A549 (cell line): ENCODE data around the gene ZDHHC19.

Experiments
- BHLHE40 ChIP-seq: IDR thresholded peaks from 2 replicates; pipeline ENCODE4 v1.6.1; 2012; ENCODE audit warnings: low read depth, low read length, inconsistent platforms
- CHD4 ChIP-seq: fragments of 200-600 bp; sonication (generic); IDR thresholded peaks from 2 replicates; pipeline ENCODE4 v1.6.1; 2016; ENCODE audit warnings: antibody characterized with exemption, mild to moderate bottlenecking, borderline replicate concordance
- CTCF ChIP-seq: fragments of >200 bp; sonication (Bioruptor Twin); formaldehyde crosslinking; IDR thresholded peaks from 3 replicates; pipeline ENCODE4 v1.5.1; 2016
- EP300 ChIP-seq, 2 experiments: fragments of >200 bp; sonication (Bioruptor Twin); formaldehyde crosslinking; IDR thresholded peaks; 2 replicates in 1 of 2; 3 replicates in 1 of 2; pipeline ENCODE4 v1.6.1; 2016 to 2017
- HDAC2 ChIP-seq: fragments of 200-600 bp; sonication (generic); IDR thresholded peaks from 2 replicates; pipeline ENCODE4 v1.6.1; 2016
- JUN ChIP-seq, 2 experiments: fragments of >200 bp; sonication (Bioruptor Twin); formaldehyde crosslinking; IDR thresholded peaks; 2 replicates in 1 of 2; 3 replicates in 1 of 2; pipeline ENCODE4 v1.6.1; 2016 to 2017
- POLR2A ChIP-seq: IDR thresholded peaks from 2 replicates; pipeline ENCODE4 v1.6.1; 2012; ENCODE audit warnings: mild to moderate bottlenecking, low read length
- SMC3 ChIP-seq: fragments of >200 bp; sonication (Bioruptor Twin); formaldehyde crosslinking; IDR thresholded peaks from 3 replicates; pipeline ENCODE4 v1.6.1; 2018; ENCODE audit warnings: inconsistent platforms
- USF2 ChIP-seq: fragments of 450-650 bp; IDR thresholded peaks from 2 replicates; pipeline ENCODE4 v1.6.1; 2014; ENCODE audit warnings: antibody characterized with exemption
- TF ChIP-seq, protein P1 (sequence below): fragments of 250-450 bp; sonication (Bioruptor Pico); IDR thresholded peaks from 2 replicates; pipeline ENCODE4 v1.5.0; 2020; ENCODE audit warnings: low read depth, mild to moderate bottlenecking, moderate library complexity
- TF ChIP-seq, protein P2 (sequence below): IDR thresholded peaks from 2 replicates; pipeline ENCODE4 v1.6.1; 2012

DNA sequence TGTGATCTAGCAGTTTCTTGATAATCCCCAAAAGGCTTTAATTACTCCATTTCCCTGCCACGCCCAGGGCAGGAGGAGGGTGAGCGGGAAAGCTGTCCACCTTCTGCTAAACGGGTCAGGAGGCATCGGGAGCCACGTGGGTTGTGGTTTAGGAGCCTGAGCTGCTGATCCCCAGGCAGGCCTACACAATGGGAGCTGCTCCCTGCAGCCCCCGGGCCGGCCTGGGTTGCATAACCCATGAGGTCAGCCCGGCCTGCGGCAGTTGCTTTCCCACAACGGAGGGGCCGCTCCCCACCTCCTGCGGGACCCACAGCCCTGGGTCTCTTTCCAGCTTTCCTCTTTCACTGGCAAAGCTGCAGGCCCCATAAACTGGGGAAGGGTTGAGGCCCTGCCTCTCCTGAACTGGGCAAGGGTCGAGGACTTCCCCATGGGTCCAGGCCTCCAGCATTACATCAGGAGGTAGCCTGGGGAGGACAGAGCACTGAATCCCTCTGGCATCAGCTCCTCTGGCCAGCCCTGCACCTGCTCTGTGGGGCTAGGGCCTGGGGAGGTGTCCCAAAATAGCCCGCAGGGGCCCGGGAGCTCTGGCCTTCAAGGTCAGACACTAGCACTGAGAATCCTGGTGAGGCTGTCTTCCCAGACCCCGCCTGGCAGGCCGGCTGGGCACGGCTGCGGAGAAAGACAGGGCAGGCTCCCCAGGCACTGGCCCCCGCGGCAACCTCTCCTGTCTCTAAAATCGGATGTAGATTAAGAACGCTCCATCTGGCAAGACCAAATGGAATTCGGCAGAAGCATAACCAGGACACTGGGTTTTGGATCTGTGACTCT is 47.3 kb downstream of the ZDHHC19 start:
- TF ChIP-seq EP300 (IDR thresholded peaks at IDR 0.05) (no peak), CTCF (no peak), SMC3 (no peak), POLR2A (no peak), USF2 (no peak), JUN (IDR thresholded peaks at IDR 0.05) (no peak), HDAC2 (no peak), BHLHE40 (no peak), CHD4 (no peak)
- TF ChIP-seq, protein P1, sequence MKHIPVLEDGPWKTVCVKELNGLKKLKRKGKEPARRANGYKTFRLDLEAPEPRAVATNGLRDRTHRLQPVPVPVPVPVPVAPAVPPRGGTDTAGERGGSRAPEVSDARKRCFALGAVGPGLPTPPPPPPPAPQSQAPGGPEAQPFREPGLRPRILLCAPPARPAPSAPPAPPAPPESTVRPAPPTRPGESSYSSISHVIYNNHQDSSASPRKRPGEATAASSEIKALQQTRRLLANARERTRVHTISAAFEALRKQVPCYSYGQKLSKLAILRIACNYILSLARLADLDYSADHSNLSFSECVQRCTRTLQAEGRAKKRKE (CRISPR knock-in tag), result no peak
- TF ChIP-seq, protein P2, sequence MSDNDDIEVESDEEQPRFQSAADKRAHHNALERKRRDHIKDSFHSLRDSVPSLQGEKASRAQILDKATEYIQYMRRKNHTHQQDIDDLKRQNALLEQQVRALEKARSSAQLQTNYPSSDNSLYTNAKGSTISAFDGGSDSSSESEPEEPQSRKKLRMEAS, result no peak
